GM23338 (cell line): ENCODE data around the gene CD302. TPM values are rescaled to one million over a fixed set of nuclear protein-coding genes. Genes with fewer than 3 reads are reported as not detected.

Experiments used
- ATAC-seq: fragments of 200-7000 bp; cut with Tn5 transposase; 3 replicates; pipeline ENCODE4 v1.9.1; 2020
- DNase-seq: peaks from one replicate; pipeline ENCODE4 v3.0.0-alpha.2; 2015; ENCODE audit warnings: low spot score
- H2AFZ ChIP-seq: fragments of 200-600 bp; sonication (generic); 2 replicates; pipeline ENCODE4 v1.8.0; 2016; ENCODE audit warnings: antibody characterized with exemption, mild to moderate bottlenecking, moderate library complexity
- H3F3A ChIP-seq: fragments of 200-600 bp; sonication (generic); replicated peaks from 2 replicates; pipeline ENCODE4 v1.8.0; 2017; ENCODE audit warnings: antibody characterized with exemption, mixed run types, low read depth
- H3K27ac ChIP-seq: fragments of 200-600 bp; sonication (generic); 2 replicates; pipeline ENCODE4 v1.6.1; 2016; ENCODE audit warnings: low read depth
- H3K27me3 ChIP-seq: fragments of 200-600 bp; sonication (generic); 2 replicates; pipeline ENCODE4 v1.8.0; 2016; ENCODE audit warnings: mild to moderate bottlenecking, mixed run types, moderate library complexity; ENCODE audit not compliant: insufficient read depth
- H3K36me3 ChIP-seq: fragments of 200-600 bp; sonication (generic); 2 replicates; pipeline ENCODE4 v1.8.0; 2016; ENCODE audit warnings: mild to moderate bottlenecking; ENCODE audit not compliant: insufficient read depth
- H3K4me1 ChIP-seq: fragments of 200-600 bp; sonication (generic); 2 replicates; pipeline ENCODE4 v1.8.0; 2016; ENCODE audit warnings: mild to moderate bottlenecking, moderate library complexity; ENCODE audit not compliant: insufficient read depth
- H3K4me2 ChIP-seq: fragments of 200-600 bp; sonication (generic); 2 replicates; pipeline ENCODE4 v1.7.1; 2017; ENCODE audit warnings: mixed run types
- H3K4me3 ChIP-seq: fragments of 200-600 bp; sonication (generic); 2 replicates; pipeline ENCODE4 v1.6.1; 2016; ENCODE audit warnings: mixed run types
- H3K79me2 ChIP-seq: fragments of 200-600 bp; sonication (generic); replicated peaks from 2 replicates; pipeline ENCODE4 v1.8.0; 2017; ENCODE audit warnings: mild to moderate bottlenecking; ENCODE audit not compliant: insufficient read depth
- H3K9me2 ChIP-seq: fragments of 200-600 bp; sonication (generic); 2 replicates; pipeline ENCODE4 v1.8.0; 2017; ENCODE audit not compliant: insufficient read depth
- H4K20me1 ChIP-seq: fragments of 200-600 bp; sonication (generic); replicated peaks from 2 replicates; pipeline ENCODE4 v1.8.0; 2017; ENCODE audit warnings: mild to moderate bottlenecking; ENCODE audit not compliant: insufficient read depth
- H3K27ac Mint-ChIP-seq: 2 replicates; pipeline ENCODE4 v1.8.0; 2020; ENCODE audit warnings: inconsistent platforms, mild to moderate bottlenecking, moderate library complexity, mixed read lengths
- H3K27me3 Mint-ChIP-seq: 3 replicates; pipeline ENCODE4 v1.8.0; 2022; ENCODE audit warnings: low read depth, mild to moderate bottlenecking, moderate library complexity, mixed read lengths, inconsistent platforms; ENCODE audit not compliant: insufficient read depth, poor library complexity
- H3K36me3 Mint-ChIP-seq: 3 replicates; pipeline ENCODE4 v1.8.0; 2021; ENCODE audit warnings: low read depth, mild to moderate bottlenecking, inconsistent platforms, moderate library complexity, mixed read lengths
- H3K4me1 Mint-ChIP-seq: 3 replicates; pipeline ENCODE4 v1.8.0; 2020; ENCODE audit warnings: mild to moderate bottlenecking, inconsistent platforms, mixed read lengths
- H3K4me3 Mint-ChIP-seq: 3 replicates; pipeline ENCODE4 v1.8.0; 2021; ENCODE audit warnings: moderate library complexity, mild to moderate bottlenecking, inconsistent platforms, mixed read lengths
- H3K9me3 Mint-ChIP-seq: 3 replicates; pipeline ENCODE4 v1.8.0; 2020; ENCODE audit warnings: moderate library complexity, mild to moderate bottlenecking, inconsistent platforms, mixed read lengths
- JUNB ChIP-seq: IDR thresholded peaks from one replicate; pipeline ENCODE4 v1.6.1; 2016; ENCODE audit warnings: antibody characterized with exemption; ENCODE audit not compliant: unreplicated experiment
- POLR2AphosphoS5 ChIP-seq: IDR thresholded peaks from 2 replicates; pipeline ENCODE4 v1.6.1; 2016; ENCODE audit warnings: antibody characterized with exemption, low read depth
- STAT1 ChIP-seq: IDR thresholded peaks from one replicate; pipeline ENCODE4 v1.6.1; 2016; ENCODE audit warnings: antibody characterized with exemption; ENCODE audit not compliant: unreplicated experiment
- ZNF114 ChIP-seq: fragments of 250-450 bp; sonication (Bioruptor Pico); IDR thresholded peaks from 2 replicates; pipeline ENCODE4 v1.5.0; 2020; ENCODE audit warnings: mild to moderate bottlenecking, moderate library complexity
- polyA plus RNA-seq: library from polyadenylated mRNA; unstranded; fragments of >200 nt; fragmentation: Nextera tagmentation; extraction: Ambion mirVana; gene quantifications from 2 replicates; pipeline ENCODE4 v1.2.1, GENCODE V29; 2016
- total RNA-seq: library from RNA; depleted of rRNA; stranded (reverse); fragments of >200 nt; shearing (Covaris generic); gene quantifications from 2 replicates; pipeline ENCODE4 v1.2.3, GENCODE V29; 2014
- TF ChIP-seq, protein P1 (sequence below): IDR thresholded peaks from one replicate; pipeline ENCODE4 v1.6.1; 2018; ENCODE audit warnings: antibody characterized with exemption; ENCODE audit not compliant: unreplicated experiment
- TF ChIP-seq, protein P2 (sequence below): fragments of 250-450 bp; sonication (Bioruptor Pico); IDR thresholded peaks from 2 replicates; pipeline ENCODE4 v1.5.0; 2020; ENCODE audit warnings: mild to moderate bottlenecking, moderate library complexity
- TF ChIP-seq, protein P3 (sequence below): IDR thresholded peaks from 2 replicates; pipeline ENCODE4 v1.6.1; 2016; ENCODE audit warnings: antibody characterized with exemption

The CD302 gene
- total and polyA plus RNA-seq, 2 experiments from 2014 or later = 1.6 to 1.9 TPM

DNA sequence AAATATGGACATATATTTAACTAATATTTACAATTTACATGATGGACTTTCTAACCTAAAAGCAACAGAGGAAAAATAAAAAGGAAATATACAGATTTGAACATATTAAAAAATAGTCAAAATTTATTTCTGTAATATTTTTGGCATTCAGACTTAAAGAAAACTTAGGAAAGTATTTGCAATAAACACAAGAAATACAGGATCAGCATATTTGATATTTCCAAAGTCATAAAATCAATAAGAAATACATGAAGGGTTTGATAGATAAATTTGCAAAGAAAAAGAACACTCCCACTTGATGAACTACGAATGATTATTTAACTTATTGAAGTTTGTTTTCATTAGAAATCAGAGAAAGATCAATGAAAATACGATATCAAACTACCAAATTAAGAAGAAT lies 48.6 kb upstream of the CD302 start:
- no peak overlapping the region for H3K27ac Mint-ChIP-seq
- no peaks in the 10 kb centered on the region for H3K79me2 ChIP-seq
- ATAC-seq (no peak), DNase-seq (no peak)
- no peaks in the 10 kb centered on the region for H3K4me1 ChIP-seq
- no peaks in the 10 kb centered on the region for H3K9me3 Mint-ChIP-seq
- no peaks in the 10 kb centered on the region for H3K36me3 ChIP-seq
- no peak overlapping the region for H2AFZ ChIP-seq
- no peak overlapping the region for H3K4me3 ChIP-seq
- no peaks in the 10 kb centered on the region for H3K9me2 ChIP-seq
- H3K27ac ChIP-seq = no peak overlapping the region
- TF ChIP-seq, protein P1, sequence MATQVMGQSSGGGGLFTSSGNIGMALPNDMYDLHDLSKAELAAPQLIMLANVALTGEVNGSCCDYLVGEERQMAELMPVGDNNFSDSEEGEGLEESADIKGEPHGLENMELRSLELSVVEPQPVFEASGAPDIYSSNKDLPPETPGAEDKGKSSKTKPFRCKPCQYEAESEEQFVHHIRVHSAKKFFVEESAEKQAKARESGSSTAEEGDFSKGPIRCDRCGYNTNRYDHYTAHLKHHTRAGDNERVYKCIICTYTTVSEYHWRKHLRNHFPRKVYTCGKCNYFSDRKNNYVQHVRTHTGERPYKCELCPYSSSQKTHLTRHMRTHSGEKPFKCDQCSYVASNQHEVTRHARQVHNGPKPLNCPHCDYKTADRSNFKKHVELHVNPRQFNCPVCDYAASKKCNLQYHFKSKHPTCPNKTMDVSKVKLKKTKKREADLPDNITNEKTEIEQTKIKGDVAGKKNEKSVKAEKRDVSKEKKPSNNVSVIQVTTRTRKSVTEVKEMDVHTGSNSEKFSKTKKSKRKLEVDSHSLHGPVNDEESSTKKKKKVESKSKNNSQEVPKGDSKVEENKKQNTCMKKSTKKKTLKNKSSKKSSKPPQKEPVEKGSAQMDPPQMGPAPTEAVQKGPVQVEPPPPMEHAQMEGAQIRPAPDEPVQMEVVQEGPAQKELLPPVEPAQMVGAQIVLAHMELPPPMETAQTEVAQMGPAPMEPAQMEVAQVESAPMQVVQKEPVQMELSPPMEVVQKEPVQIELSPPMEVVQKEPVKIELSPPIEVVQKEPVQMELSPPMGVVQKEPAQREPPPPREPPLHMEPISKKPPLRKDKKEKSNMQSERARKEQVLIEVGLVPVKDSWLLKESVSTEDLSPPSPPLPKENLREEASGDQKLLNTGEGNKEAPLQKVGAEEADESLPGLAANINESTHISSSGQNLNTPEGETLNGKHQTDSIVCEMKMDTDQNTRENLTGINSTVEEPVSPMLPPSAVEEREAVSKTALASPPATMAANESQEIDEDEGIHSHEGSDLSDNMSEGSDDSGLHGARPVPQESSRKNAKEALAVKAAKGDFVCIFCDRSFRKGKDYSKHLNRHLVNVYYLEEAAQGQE = no peak
- TF ChIP-seq ZNF114 (CRISPR knock-in tag) = no peak
- TF ChIP-seq JUNB = no peak
- no peak for TF ChIP-seq STAT1
- TF ChIP-seq, protein P2, sequence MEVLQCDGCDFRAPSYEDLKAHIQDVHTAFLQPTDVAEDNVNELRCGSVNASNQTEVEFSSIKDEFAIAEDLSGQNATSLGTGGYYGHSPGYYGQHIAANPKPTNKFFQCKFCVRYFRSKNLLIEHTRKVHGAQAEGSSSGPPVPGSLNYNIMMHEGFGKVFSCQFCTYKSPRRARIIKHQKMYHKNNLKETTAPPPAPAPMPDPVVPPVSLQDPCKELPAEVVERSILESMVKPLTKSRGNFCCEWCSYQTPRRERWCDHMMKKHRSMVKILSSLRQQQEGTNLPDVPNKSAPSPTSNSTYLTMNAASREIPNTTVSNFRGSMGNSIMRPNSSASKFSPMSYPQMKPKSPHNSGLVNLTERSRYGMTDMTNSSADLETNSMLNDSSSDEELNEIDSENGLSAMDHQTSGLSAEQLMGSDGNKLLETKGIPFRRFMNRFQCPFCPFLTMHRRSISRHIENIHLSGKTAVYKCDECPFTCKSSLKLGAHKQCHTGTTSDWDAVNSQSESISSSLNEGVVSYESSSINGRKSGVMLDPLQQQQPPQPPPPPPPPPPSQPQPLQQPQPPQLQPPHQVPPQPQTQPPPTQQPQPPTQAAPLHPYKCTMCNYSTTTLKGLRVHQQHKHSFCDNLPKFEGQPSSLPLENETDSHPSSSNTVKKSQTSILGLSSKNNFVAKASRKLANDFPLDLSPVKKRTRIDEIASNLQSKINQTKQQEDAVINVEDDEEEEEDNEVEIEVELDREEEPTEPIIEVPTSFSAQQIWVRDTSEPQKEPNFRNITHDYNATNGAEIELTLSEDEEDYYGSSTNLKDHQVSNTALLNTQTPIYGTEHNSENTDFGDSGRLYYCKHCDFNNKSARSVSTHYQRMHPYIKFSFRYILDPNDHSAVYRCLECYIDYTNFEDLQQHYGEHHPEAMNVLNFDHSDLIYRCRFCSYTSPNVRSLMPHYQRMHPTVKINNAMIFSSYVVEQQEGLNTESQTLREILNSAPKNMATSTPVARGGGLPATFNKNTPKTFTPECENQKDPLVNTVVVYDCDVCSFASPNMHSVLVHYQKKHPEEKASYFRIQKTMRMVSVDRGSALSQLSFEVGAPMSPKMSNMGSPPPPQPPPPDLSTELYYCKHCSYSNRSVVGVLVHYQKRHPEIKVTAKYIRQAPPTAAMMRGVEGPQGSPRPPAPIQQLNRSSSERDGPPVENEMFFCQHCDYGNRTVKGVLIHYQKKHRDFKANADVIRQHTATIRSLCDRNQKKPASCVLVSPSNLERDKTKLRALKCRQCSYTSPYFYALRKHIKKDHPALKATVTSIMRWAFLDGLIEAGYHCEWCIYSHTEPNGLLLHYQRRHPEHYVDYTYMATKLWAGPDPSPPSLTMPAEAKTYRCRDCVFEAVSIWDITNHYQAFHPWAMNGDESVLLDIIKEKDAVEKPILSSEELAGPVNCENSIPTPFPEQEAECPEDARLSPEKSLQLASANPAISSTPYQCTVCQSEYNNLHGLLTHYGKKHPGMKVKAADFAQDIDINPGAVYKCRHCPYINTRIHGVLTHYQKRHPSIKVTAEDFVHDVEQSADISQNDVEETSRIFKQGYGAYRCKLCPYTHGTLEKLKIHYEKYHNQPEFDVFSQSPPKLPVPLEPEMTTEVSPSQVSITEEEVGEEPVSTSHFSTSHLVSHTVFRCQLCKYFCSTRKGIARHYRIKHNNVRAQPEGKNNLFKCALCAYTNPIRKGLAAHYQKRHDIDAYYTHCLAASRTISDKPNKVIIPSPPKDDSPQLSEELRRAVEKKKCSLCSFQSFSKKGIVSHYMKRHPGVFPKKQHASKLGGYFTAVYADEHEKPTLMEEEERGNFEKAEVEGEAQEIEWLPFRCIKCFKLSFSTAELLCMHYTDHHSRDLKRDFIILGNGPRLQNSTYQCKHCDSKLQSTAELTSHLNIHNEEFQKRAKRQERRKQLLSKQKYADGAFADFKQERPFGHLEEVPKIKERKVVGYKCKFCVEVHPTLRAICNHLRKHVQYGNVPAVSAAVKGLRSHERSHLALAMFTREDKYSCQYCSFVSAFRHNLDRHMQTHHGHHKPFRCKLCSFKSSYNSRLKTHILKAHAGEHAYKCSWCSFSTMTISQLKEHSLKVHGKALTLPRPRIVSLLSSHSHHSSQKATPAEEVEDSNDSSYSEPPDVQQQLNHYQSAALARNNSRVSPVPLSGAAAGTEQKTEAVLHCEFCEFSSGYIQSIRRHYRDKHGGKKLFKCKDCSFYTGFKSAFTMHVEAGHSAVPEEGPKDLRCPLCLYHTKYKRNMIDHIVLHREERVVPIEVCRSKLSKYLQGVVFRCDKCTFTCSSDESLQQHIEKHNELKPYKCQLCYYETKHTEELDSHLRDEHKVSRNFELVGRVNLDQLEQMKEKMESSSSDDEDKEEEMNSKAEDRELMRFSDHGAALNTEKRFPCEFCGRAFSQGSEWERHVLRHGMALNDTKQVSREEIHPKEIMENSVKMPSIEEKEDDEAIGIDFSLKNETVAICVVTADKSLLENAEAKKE (CRISPR knock-in tag) = no peak
- TF ChIP-seq POLR2AphosphoS5 = no peak
- TF ChIP-seq, protein P3, sequence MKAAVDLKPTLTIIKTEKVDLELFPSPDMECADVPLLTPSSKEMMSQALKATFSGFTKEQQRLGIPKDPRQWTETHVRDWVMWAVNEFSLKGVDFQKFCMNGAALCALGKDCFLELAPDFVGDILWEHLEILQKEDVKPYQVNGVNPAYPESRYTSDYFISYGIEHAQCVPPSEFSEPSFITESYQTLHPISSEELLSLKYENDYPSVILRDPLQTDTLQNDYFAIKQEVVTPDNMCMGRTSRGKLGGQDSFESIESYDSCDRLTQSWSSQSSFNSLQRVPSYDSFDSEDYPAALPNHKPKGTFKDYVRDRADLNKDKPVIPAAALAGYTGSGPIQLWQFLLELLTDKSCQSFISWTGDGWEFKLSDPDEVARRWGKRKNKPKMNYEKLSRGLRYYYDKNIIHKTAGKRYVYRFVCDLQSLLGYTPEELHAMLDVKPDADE = no peak
- no peaks in the 10 kb centered on the region for H3K36me3 Mint-ChIP-seq
- H3K4me2 ChIP-seq = no peak overlapping the region
- H3K4me1 Mint-ChIP-seq = no peaks in the 10 kb centered on the region
- no peaks in the 10 kb centered on the region for H4K20me1 ChIP-seq
- no peak overlapping the region for H3K4me3 Mint-ChIP-seq
- H3F3A ChIP-seq = no peaks in the 10 kb centered on the region
- H3K27me3 Mint-ChIP-seq = no peaks in the 10 kb centered on the region
- H3K27me3 ChIP-seq = no peaks in the 10 kb centered on the region
